ENCODE data around the gene ATM. TPM values are rescaled to one million over a fixed set of nuclear protein-coding genes. Genes with fewer than 3 reads are reported as not detected.

ATM gene
- total and polyA plus RNA-seq, 10 of the 15 experiments (the other 5 are each of a cell fraction or from before 2014, with no cell fraction given) = 10.0 to 91.5 (median 40.2) TPM

- no peak for TF ChIP-seq ZBTB40 (IDR thresholded peaks at IDR 0.05; ENCODE audit: borderline replicate concordance)
- peak; percentile 37 for TF ChIP-seq MEF2B (IDR thresholded peaks at IDR 0.05; ENCODE audit: partially characterized antibody, poor library complexity, severe bottlenecking)
- TF ChIP-seq RELA (IDR thresholded peaks at IDR 0.05; ENCODE audit: borderline replicate concordance, partially characterized antibody) = no peak
- TF ChIP-seq POLR2AphosphoS5 (IDR thresholded peaks at IDR 0.05; ENCODE audit: low read length) = peak; percentile 97; the same call in 1 of the 2 replicates
- no peak; the same call in none of the 2 replicates for TF ChIP-seq SMAD5 (IDR thresholded peaks at IDR 0.05; ENCODE audit: low read depth)
- no peak for TF ChIP-seq KAT2A (conservative IDR thresholded peaks at IDR 0.05; ENCODE audit: control insufficient read depth, low read depth, low read length)
- peak; percentile 37; the same call in 1 of the 2 replicates for TF ChIP-seq NFIC (IDR thresholded peaks at IDR 0.05; ENCODE audit: low read depth, low read length)
- TF ChIP-seq MTA2 (IDR thresholded peaks at IDR 0.05; ENCODE audit: low read depth) = no peak
- no peak for TF ChIP-seq JUNB (IDR thresholded peaks at IDR 0.05)
- no peak for TF ChIP-seq RAD21 (IDR thresholded peaks at IDR 0.05; ENCODE audit: insufficient read depth, low read depth, low read length)
- no peak for TF ChIP-seq ZBTB33 (IDR thresholded peaks at IDR 0.05)
- TF ChIP-seq HDAC6 (IDR thresholded peaks at IDR 0.05; ENCODE audit: unreplicated experiment) = no peak
- TF ChIP-seq ZNF384 (IDR thresholded peaks at IDR 0.05; ENCODE audit: borderline replicate concordance, low read depth, low read length) = no peak
- TF ChIP-seq CHD4 (IDR thresholded peaks at IDR 0.05) = no peak
- TF ChIP-seq TCF3 (IDR thresholded peaks at IDR 0.05; ENCODE audit: borderline replicate concordance, insufficient read depth, low read depth, low read length) = no peak
- peak; percentile 19 to 52; a peak in 2 of 4 replicates for TF ChIP-seq IKZF2 (IDR thresholded peaks at IDR 0.05)
- TF ChIP-seq TARDBP (IDR thresholded peaks at IDR 0.05; ENCODE audit: borderline replicate concordance) = no peak
- no peak for TF ChIP-seq POU2F2 (IDR thresholded peaks at IDR 0.05; ENCODE audit: borderline replicate concordance, low read depth, low read length)
- TF ChIP-seq PAX8 (IDR thresholded peaks at IDR 0.05) = no peak
- peak; percentile 77 for TF ChIP-seq NKRF (conservative IDR thresholded peaks at IDR 0.05)
Observed at GRCh38 chr11:108221911-108222573, 825 bp upstream of the ATM start (continued).

All from GM12878 (cell line).